Kidney (tissue), 14 donors: ENCODE results near the gene GREM1. TPM values are rescaled to one million over a fixed set of nuclear protein-coding genes. Genes with fewer than 3 reads are reported as not detected.

Experiments used
- DNase-seq, 5 donors: peaks; one replicate each; pipeline ENCODE4 v3.0.0-alpha.2; 2013 to 2020
- FAIRE-seq: peaks from 2 replicates; lab custom pipeline; 2012; peaks lifted over from hg19 to GRCh38; lab: Jason Lieb, UNC
- H3K27ac ChIP-seq, 2 donors: one replicate each; pipeline ENCODE4 v1.7.0; 2013; ENCODE audit warnings: low read depth in 2 of 2, low read length in 2 of 2, inconsistent platforms in 1 of 2
- H3K27me3 ChIP-seq: one replicate; pipeline ENCODE4 v1.7.1; 2013; ENCODE audit warnings: low read length, inconsistent platforms; ENCODE audit not compliant: control insufficient read depth, insufficient read depth
- H3K36me3 ChIP-seq, 3 donors: one replicate each; pipeline versions ENCODE4 v1.7.0 to v1.7.1; 2013; ENCODE audit warnings: low read length in 3 of 3, control low read depth in 1 of 3, inconsistent platforms in 1 of 3; ENCODE audit not compliant: insufficient read depth in 3 of 3, control insufficient read depth in 2 of 3
- H3K4me1 ChIP-seq, 3 donors: one replicate each; pipeline versions ENCODE4 v1.7.0 to v1.7.1; 2013; ENCODE audit warnings: low read length in 3 of 3, inconsistent platforms in 1 of 3, low read depth in 1 of 3; ENCODE audit not compliant: control insufficient read depth in 2 of 3, insufficient read depth in 2 of 3
- H3K4me3 ChIP-seq, 3 donors: one replicate each; pipeline versions ENCODE4 v1.7.0 to v1.8.1; 2013; ENCODE audit warnings: low read length in 3 of 3, control low read depth in 1 of 3, inconsistent platforms in 1 of 3
- H3K9ac ChIP-seq, 3 donors: one replicate each; pipeline versions ENCODE4 v1.7.0 to v1.7.1; 2013; ENCODE audit warnings: low read length in 3 of 3, control low read depth in 1 of 3, inconsistent platforms in 1 of 3
- H3K9me3 ChIP-seq, 3 donors: one replicate each; pipeline versions ENCODE4 v1.7.0 to v1.7.1; 2013; ENCODE audit warnings: low read length in 3 of 3, control low read depth in 1 of 3, inconsistent platforms in 1 of 3; ENCODE audit not compliant: control insufficient read depth in 2 of 3, insufficient read depth in 1 of 3
- intact Hi-C: fragments of 100-400 bp; cut with DNase I; formaldehyde crosslinking; loops from one replicate; pipeline ENCODE4 v1.11.1; 2022
- polyA plus RNA-seq: library from polyadenylated mRNA; stranded (reverse); fragments of 350-450 nt; fragmentation: Illumina TruSeq; extraction: RNeasy Lipid Tissue Mini Kit (QIAGEN cat#74804); gene quantifications from one replicate; pipeline ENCODE4 v1.2.3, GENCODE V29; 2014; ENCODE audit warnings: low read depth, low replicate concordance; ENCODE audit not compliant: insufficient read depth
- total RNA-seq: library from RNA; stranded (reverse); fragmentation: NEBNext Ultra II Directional; extraction: Animal tissue kit (Norgen Biotek cat#: 25700); gene quantifications from one replicate; pipeline ENCODE4 v1.2.1, GENCODE V29; 2021
- TF ChIP-seq, protein P1 (sequence below): IDR thresholded peaks from 3 replicates; pipeline ENCODE4 v1.5.1; 2012; ENCODE audit warnings: mild to moderate bottlenecking, moderate library complexity, borderline replicate concordance; ENCODE audit not compliant: insufficient read depth; ENCODE audit errors: extremely low read depth
- donor health status: control.
- donor health status: control.
- donor health status: control.
- donor health status: control.
- donor health status: control.
- donor health status: DM: yes; HTN: yes; CAD: no.
- donor health status: Normal renal cell carcinoma (clear cell type).

GREM1 gene
- total and polyA plus RNA-seq, 2 donors from 2014 or later: 0.15 to 4.8 TPM

GRCh38 chr15:32733281-32733680, 15.5 kb downstream of the GREM1 start:
- FAIRE-seq (no peak), DNase-seq (no peak)
- Histone ChIP-seq H3K27me3 (peaks cover 4% of the 10 kb centered on the region), H3K4me3 (no peak overlapping the region), H3K4me1 (no peaks in the 10 kb centered on the region), H3K27ac (no peak overlapping the region), H3K36me3 (no peaks in the 10 kb centered on the region), H3K9ac (no peak overlapping the region), H3K9me3 (no peaks in the 10 kb centered on the region)
- TF ChIP-seq, protein P1, sequence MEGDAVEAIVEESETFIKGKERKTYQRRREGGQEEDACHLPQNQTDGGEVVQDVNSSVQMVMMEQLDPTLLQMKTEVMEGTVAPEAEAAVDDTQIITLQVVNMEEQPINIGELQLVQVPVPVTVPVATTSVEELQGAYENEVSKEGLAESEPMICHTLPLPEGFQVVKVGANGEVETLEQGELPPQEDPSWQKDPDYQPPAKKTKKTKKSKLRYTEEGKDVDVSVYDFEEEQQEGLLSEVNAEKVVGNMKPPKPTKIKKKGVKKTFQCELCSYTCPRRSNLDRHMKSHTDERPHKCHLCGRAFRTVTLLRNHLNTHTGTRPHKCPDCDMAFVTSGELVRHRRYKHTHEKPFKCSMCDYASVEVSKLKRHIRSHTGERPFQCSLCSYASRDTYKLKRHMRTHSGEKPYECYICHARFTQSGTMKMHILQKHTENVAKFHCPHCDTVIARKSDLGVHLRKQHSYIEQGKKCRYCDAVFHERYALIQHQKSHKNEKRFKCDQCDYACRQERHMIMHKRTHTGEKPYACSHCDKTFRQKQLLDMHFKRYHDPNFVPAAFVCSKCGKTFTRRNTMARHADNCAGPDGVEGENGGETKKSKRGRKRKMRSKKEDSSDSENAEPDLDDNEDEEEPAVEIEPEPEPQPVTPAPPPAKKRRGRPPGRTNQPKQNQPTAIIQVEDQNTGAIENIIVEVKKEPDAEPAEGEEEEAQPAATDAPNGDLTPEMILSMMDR: no peak
- intact Hi-C loops: no loop called here

DNA sequence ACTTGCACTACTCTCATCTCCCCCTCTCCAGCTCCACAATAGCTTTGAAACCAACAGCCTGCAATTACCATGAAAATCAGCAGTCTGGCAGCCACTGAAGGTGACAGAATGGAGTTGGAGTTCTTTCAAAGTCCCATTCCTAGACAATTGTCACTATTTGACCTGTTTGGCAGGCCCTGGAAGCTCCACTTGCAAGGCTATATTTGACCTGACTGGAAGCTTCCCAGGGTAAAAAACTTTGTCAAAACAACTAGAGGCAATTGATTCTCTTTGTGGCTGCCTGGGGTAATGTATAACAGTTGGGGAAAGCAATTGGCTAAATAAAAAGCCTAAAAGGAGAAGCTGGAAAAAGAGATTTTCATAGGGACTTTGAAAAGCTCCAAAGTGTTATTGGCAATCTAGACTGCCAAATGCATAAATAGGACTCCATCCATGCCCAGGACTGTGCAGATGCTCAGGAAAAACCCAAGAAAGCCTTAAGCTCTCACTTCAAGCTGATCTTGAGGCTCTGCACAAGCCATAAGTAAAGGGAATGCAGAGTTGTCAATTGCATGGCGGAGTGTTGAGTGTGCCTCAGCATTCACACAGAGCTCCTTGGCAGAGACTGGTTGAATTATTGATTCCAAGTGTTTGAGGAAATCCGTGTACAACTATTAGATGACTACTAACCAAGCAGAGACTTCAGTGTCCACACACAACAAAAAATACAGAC, 18.3 kb downstream of the GREM1 start:
- TF ChIP-seq, protein P1: no peak
- Histone ChIP-seq H3K27ac (no peak overlapping the region), H3K9me3 (peaks cover 0 to 2% (median 0%) of the 10 kb centered on the region in 3 donors), H3K4me1 (no peaks in the 10 kb centered on the region), H3K9ac (no peak overlapping the region), H3K27me3 (peaks cover 4% of the 10 kb centered on the region), H3K4me3 (no peak overlapping the region), H3K36me3 (no peaks in the 10 kb centered on the region)
- FAIRE-seq: no peak
- DNase-seq: no peak
- intact Hi-C loops: no loop called here

- DNase-seq (no peak), FAIRE-seq (no peak)
- Histone ChIP-seq H3K4me3 (no peak overlapping the region), H3K27me3 (peaks cover 2% of the 10 kb centered on the region), H3K9me3 (peaks cover 0 to 2% (median 0%) of the 10 kb centered on the region in 3 donors), H3K27ac (no peak overlapping the region), H3K36me3 (no peaks in the 10 kb centered on the region), H3K9ac (no peak overlapping the region), H3K4me1 (no peaks in the 10 kb centered on the region)
- intact Hi-C loops: no loop called here
- TF ChIP-seq, protein P1: no peak
Measured at GRCh38 chr15:32736701-32737061, 18.9 kb downstream of the GREM1 start.

GRCh38 chr15:32737304-32737703, 19.5 kb downstream of the GREM1 start:
- Histone ChIP-seq H3K9ac (no peak overlapping the region), H3K27me3 (no peaks in the 10 kb centered on the region), H3K4me3 (no peak overlapping the region), H3K36me3 (no peaks in the 10 kb centered on the region), H3K9me3 (peaks cover 0 to 2% (median 0%) of the 10 kb centered on the region in 3 donors), H3K27ac (no peak overlapping the region), H3K4me1 (no peaks in the 10 kb centered on the region)
- intact Hi-C loops: no loop called here
- FAIRE-seq (no peak), DNase-seq (no peak)
- TF ChIP-seq, protein P1: no peak
